SK-N-MC (cell line): ENCODE results near the gene WDR7.

Experiments used
- DNase-seq: peaks from one replicate; pipeline ENCODE4 v3.0.0-alpha.2; 2011; ENCODE audit warnings: low read depth, low spot score
- H3K27ac ChIP-seq: fragments of 200-600 bp; sonication (generic); 2 replicates; pipeline ENCODE4 v1.5.1; 2016; ENCODE audit warnings: mixed run types
- H3K36me3 ChIP-seq: fragments of 200-600 bp; sonication (generic); 2 replicates; pipeline ENCODE4 v1.6.1; 2017; ENCODE audit warnings: antibody characterized with exemption, low read length, mixed read lengths; ENCODE audit not compliant: insufficient read depth
- H3K4me3 ChIP-seq: fragments of 200-600 bp; sonication (generic); 2 replicates; pipeline ENCODE4 v1.5.1; 2016
- H3K9ac ChIP-seq: fragments of 200-600 bp; sonication (generic); 2 replicates; pipeline ENCODE4 v1.8.0; 2017; ENCODE audit warnings: mixed run types, mixed read lengths; ENCODE audit not compliant: insufficient read length
- H3K9me3 ChIP-seq: fragments of 200-600 bp; sonication (generic); 2 replicates; pipeline ENCODE4 v1.6.1; 2017; ENCODE audit warnings: low read depth, mild to moderate bottlenecking, antibody characterized with exemption, low read length, moderate library complexity, mixed read lengths
- EZH2 ChIP-seq: fragments of 200-600 bp; sonication (generic); IDR thresholded peaks from one replicate; pipeline ENCODE4 v1.6.1; 2017; ENCODE audit warnings: antibody characterized with exemption
- FOXP2 ChIP-seq: optimal IDR thresholded peaks from 2 replicates; pipeline ENCODE3; 2011; ENCODE audit warnings: mild to moderate bottlenecking, moderate library complexity; ENCODE audit not compliant: insufficient read depth; ENCODE audit errors: extremely low read length, control extremely low read depth
- POLR2AphosphoS5 ChIP-seq: IDR thresholded peaks from 2 replicates; pipeline ENCODE4 v1.6.1; 2012; ENCODE audit warnings: mild to moderate bottlenecking, low read depth, low read length, borderline replicate concordance

The WDR7 gene

DNA sequence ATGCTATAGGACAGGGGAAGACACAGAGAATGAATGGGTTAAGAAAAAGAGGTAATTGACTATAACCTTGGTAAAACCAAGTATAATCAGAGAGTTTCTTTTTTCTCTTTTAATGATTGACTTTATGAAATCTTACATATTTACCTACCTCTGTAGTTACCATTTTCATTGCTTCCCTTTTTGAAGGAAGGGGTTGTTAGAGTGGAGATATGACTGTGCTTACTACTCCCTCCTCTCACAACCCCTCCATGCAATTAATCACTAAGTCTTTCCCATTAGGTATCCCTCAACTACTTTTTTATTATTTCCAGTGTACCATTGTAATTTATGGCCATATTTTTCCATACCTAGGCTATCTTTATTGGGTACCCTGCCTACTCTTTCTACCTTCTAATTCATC, 71.4 kb downstream of the WDR7 start:
- TF ChIP-seq EZH2 = no peak
- no peak for TF ChIP-seq POLR2AphosphoS5
- TF ChIP-seq FOXP2 = no peak
- H3K36me3 ChIP-seq = no peaks in the 10 kb centered on the region
- DNase-seq = no peak
- no peak overlapping the region for H3K4me3 ChIP-seq
- no peak overlapping the region for H3K9ac ChIP-seq
- H3K9me3 ChIP-seq = no peaks in the 10 kb centered on the region
- H3K27ac ChIP-seq = no peak overlapping the region

DNA sequence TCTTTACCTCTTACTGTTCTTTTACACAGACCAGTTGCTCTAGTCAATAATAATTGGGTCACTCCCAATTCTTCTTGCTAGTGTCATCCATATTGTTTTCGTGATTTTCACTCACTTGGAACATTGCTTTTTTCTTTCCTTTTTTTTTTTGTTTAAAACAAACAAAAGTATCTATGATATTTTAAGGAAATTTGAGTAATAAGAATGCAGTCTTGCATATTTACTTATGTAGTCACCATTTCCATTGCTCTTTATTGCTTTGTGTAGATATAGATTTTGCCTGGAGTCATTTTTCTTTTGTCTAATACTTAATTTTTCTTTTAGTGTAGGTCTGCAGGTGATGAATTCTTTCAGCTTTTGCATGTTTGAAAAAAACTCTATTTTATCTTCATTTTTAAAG, 71.9 kb downstream of the WDR7 start:
- Histone ChIP-seq H3K9me3 (no peaks in the 10 kb centered on the region), H3K4me3 (no peak overlapping the region), H3K27ac (no peak overlapping the region), H3K36me3 (no peaks in the 10 kb centered on the region), H3K9ac (no peak overlapping the region)
- TF ChIP-seq FOXP2 (no peak), EZH2 (no peak), POLR2AphosphoS5 (no peak)
- no peak for DNase-seq

DNA sequence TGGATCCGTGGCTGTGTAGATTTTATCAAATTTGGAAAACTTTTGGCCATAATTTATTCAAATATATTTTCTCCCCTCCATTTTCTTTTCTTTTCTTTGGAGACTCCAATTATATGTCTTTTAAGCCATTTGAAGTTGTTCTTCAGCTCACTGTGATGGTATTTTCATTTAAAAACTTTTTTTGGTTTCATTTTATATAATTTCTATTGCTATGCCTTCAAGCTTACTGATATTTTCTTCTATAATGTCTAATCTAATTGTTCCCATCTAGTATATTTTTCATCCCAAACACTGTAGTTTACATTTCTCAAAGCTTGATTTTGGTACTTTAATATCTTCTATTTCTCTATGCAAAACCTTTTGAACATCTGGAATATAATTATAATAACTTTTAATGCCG, 72.5 kb downstream of the WDR7 start:
- no peaks in the 10 kb centered on the region for H3K9me3 ChIP-seq
- no peak for TF ChIP-seq FOXP2
- TF ChIP-seq EZH2 = no peak
- TF ChIP-seq POLR2AphosphoS5 = no peak
- H3K9ac ChIP-seq = no peak overlapping the region
- H3K36me3 ChIP-seq = no peaks in the 10 kb centered on the region
- no peak overlapping the region for H3K27ac ChIP-seq
- no peak for DNase-seq
- H3K4me3 ChIP-seq = no peak overlapping the region

- Histone ChIP-seq H3K27ac (no peak overlapping the region), H3K36me3 (no peaks in the 10 kb centered on the region), H3K9me3 (no peaks in the 10 kb centered on the region), H3K4me3 (no peak overlapping the region), H3K9ac (no peak overlapping the region)
- no peak for DNase-seq
- TF ChIP-seq EZH2 (no peak), FOXP2 (no peak), POLR2AphosphoS5 (no peak)
Observed at GRCh38 chr18:56726906-56727305, 75.7 kb downstream of the WDR7 start.

DNA sequence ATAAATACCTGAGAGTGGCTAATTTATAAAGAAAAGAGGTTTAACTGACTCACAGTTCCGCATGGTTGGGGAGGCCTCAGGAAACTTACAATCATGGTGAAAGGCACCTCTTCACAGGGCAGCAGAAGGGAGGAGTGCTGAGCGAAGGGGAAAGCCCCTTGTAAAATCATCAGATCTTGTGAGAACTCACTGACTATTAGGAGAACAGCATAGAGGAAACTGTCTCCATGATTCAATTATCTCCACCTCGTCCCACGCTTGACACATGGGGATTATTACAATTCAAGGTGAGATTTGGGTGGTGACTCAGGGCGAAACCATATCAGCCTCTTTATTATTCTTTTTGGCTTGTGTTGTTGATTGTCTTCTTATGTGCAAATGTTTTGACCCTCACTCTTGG, 76.2 kb downstream of the WDR7 start:
- Histone ChIP-seq H3K36me3 (no peaks in the 10 kb centered on the region), H3K4me3 (no peak overlapping the region), H3K9ac (no peak overlapping the region), H3K9me3 (no peaks in the 10 kb centered on the region), H3K27ac (no peak overlapping the region)
- DNase-seq = no peak
- TF ChIP-seq POLR2AphosphoS5 (no peak), FOXP2 (no peak), EZH2 (no peak)

GRCh38 chr18:56728741-56729140, 77.6 kb downstream of the WDR7 start:
- no peak for TF ChIP-seq FOXP2
- no peak for TF ChIP-seq EZH2
- no peak for TF ChIP-seq POLR2AphosphoS5
- Histone ChIP-seq H3K9me3 (no peaks in the 10 kb centered on the region), H3K9ac (no peak overlapping the region), H3K27ac (no peak overlapping the region), H3K36me3 (no peaks in the 10 kb centered on the region), H3K4me3 (no peak overlapping the region)
- no peak for DNase-seq

DNA sequence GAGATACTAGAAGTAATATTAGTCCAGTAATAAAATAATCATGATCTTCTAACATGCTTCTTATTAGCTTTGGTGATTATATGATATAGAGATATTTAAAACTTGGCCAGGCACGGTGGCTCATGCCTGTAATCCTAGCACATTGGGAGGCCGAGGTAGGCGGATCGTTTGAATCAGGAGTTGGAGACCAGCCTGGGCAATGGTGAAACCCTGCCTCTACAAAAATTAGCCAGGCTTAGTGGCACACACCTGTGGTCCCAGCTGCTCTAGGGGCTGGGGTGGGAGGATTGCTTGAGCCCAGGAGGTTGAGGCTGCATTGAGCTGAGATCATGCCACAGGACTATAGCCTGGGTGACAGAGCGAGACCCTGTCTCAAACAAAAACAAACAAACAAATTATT, 87.0 kb downstream of the WDR7 start:
- Histone ChIP-seq H3K9ac (no peak overlapping the region), H3K27ac (no peak overlapping the region), H3K4me3 (no peak overlapping the region), H3K36me3 (no peaks in the 10 kb centered on the region), H3K9me3 (no peaks in the 10 kb centered on the region)
- no peak for DNase-seq
- no peak for TF ChIP-seq EZH2
- no peak for TF ChIP-seq POLR2AphosphoS5
- TF ChIP-seq FOXP2 = no peak

- no peaks in the 10 kb centered on the region for H3K36me3 ChIP-seq
- DNase-seq = no peak
- no peak overlapping the region for H3K9ac ChIP-seq
- no peak overlapping the region for H3K4me3 ChIP-seq
- TF ChIP-seq EZH2 = no peak
- no peak for TF ChIP-seq FOXP2
- TF ChIP-seq POLR2AphosphoS5 = no peak
- no peak overlapping the region for H3K27ac ChIP-seq
- H3K9me3 ChIP-seq = no peaks in the 10 kb centered on the region
Observed at GRCh38 chr18:56739731-56740130, 88.6 kb downstream of the WDR7 start.

DNA sequence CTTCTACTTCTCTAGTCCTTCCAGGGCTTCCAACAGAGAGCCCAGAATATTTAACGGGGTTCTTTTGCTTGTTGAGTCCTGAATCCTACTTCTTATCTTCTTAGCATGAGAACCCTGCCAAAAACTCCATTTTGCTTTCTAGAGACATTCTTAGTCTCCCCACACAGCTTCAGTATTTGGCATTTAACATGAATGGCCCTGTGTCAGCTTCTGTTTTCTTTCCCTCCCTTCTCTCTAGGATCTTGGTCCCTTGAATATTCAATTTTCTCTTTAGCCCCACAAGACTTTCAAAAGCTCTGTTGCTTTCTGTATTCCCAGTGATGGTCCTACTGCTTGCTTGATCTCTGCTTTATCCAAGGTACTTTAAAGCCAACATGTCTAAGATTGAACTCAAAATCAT, 89.5 kb downstream of the WDR7 start:
- Histone ChIP-seq H3K27ac (no peak overlapping the region), H3K36me3 (no peaks in the 10 kb centered on the region), H3K9me3 (no peaks in the 10 kb centered on the region), H3K4me3 (no peak overlapping the region), H3K9ac (no peak overlapping the region)
- TF ChIP-seq POLR2AphosphoS5 = no peak
- TF ChIP-seq EZH2 = no peak
- TF ChIP-seq FOXP2 = no peak
- DNase-seq = no peak

GRCh38 chr18:56741685-56742084, 90.5 kb downstream of the WDR7 start:
- Histone ChIP-seq H3K9ac (no peak overlapping the region), H3K36me3 (no peaks in the 10 kb centered on the region), H3K4me3 (no peak overlapping the region), H3K9me3 (no peaks in the 10 kb centered on the region), H3K27ac (no peak overlapping the region)
- DNase-seq = no peak
- no peak for TF ChIP-seq EZH2
